ENCODE results near the gene MC4R. TPM values are rescaled to one million over a fixed set of nuclear protein-coding genes. Genes with fewer than 3 reads are reported as not detected.

Gene MC4R
- total RNA-seq, 2 experiments from 2014 or later, result 0.22 TPM; not detected in 1

DNA sequence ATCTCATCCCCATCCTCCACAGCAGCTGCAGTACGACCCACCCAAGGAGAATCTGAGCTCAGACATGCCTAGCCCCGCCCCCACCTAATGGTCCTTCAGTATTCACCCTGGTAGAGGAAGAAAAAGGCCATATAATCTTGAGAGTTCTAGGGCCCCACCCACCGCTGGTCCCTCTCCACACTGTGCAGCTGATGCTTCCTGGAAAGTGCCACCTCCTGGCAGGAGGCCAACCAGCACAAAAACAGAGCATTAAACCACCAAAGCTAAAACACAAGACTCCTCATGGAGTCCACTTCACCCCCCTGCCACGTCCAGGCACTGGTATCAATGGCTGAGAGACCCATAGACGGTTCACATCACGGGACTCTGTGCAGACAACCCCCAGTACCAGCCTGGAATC lies 40.7 kb downstream of the MC4R start:
- Histone ChIP-seq H4K20me1 (ENCODE audit: insufficient read depth, low read length) (no peaks in the 10 kb centered on the region), H3K4me2 (ENCODE audit: low read length) (no peak overlapping the region), H3K4me3 (ENCODE audit: low read depth, low read length, poor library complexity, severe bottlenecking) (no peak overlapping the region), H2AFZ (ENCODE audit: low read length) (no peak overlapping the region), H3K9me2 (ENCODE audit: insufficient read depth, low read length) (no peaks in the 10 kb centered on the region), H3K36me3 (ENCODE audit: insufficient read depth, low read length) (no peaks in the 10 kb centered on the region), H3K27ac (ENCODE audit: low read depth, low read length, poor library complexity, severe bottlenecking) (no peak overlapping the region), H3K4me1 (ENCODE audit: insufficient read depth, low read length, poor library complexity, severe bottlenecking) (no peaks in the 10 kb centered on the region), H3K9me3 (ENCODE audit: low read length) (no peaks in the 10 kb centered on the region), H3K79me2 (ENCODE audit: insufficient read depth, low read depth, low read length) (no peaks in the 10 kb centered on the region)
- BruUV-seq (replicated peaks), result no TSS peak
- no peak for TF ChIP-seq EZH2phosphoT487 (IDR thresholded peaks at IDR 0.05; ENCODE audit: borderline replicate concordance, low read depth, low read length)
- no peak for TF ChIP-seq CTCF (conservative IDR thresholded peaks at IDR 0.05; ENCODE audit: low read length)
- intact Hi-C loops (cut with micrococcal nuclease; ENCODE audit: unreplicated experiment), result no loop called here
- CTCF ChIA-PET (ENCODE audit: unreplicated experiment), result no interaction called here
- POLR2A ChIA-PET, result no interaction called here
- no peak for DNase-seq (ENCODE audit: low spot score)

DNA sequence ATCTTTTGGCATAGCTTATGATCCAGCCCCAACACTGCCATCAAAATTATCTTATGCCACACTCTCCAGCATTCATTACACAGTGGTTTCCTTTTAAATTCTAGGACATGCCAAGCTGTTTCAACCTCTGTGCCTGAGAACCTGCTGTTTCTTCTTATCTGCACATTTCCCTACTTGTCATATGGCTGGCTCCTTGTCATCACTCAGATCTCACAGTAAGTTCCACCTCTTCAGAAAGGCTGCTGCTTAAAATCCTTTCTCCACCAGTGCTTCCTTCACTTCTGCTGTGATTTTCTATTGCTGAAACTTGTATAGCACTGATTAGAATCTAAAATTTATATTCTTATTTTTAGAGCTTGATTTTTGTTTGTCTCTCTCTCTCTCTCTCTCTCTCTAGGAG lies 43.4 kb downstream of the MC4R start:
- no peaks in the 10 kb centered on the region for H3K79me2 ChIP-seq (ENCODE audit: insufficient read depth, low read depth, low read length)
- ChIA-PET POLR2A (interaction anchor here (0.7 kb wide), 1 partner anchor 47 kb away, joined by 3 read pairs; no protein-coding TSS in a partner anchor), CTCF (ENCODE audit: unreplicated experiment) (no interaction called here)
- 0 out of 2 replicates have a peak, but pooled peaks cover under 1% of the 10 kb centered on the region for H3K9me3 ChIP-seq (ENCODE audit: low read length)
- DNase-seq (ENCODE audit: low spot score), result no peak
- no TSS peak for BruUV-seq (replicated peaks)
- intact Hi-C loops (cut with micrococcal nuclease; ENCODE audit: unreplicated experiment), result no loop called here
- H3K36me3 ChIP-seq (ENCODE audit: insufficient read depth, low read length), result no peaks in the 10 kb centered on the region
- H4K20me1 ChIP-seq (ENCODE audit: insufficient read depth, low read length), result no peaks in the 10 kb centered on the region
- H3K9me2 ChIP-seq (ENCODE audit: insufficient read depth, low read length), result no peaks in the 10 kb centered on the region
- no peak overlapping the region for H2AFZ ChIP-seq (ENCODE audit: low read length)
- no peak overlapping the region for H3K27ac ChIP-seq (ENCODE audit: low read depth, low read length, poor library complexity, severe bottlenecking)
- H3K4me3 ChIP-seq (ENCODE audit: low read depth, low read length, poor library complexity, severe bottlenecking), result no peak overlapping the region
- TF ChIP-seq CTCF (conservative IDR thresholded peaks at IDR 0.05; ENCODE audit: low read length), result no peak
- H3K4me2 ChIP-seq (ENCODE audit: low read length), result no peak overlapping the region
- no peaks in the 10 kb centered on the region for H3K4me1 ChIP-seq (ENCODE audit: insufficient read depth, low read length, poor library complexity, severe bottlenecking)

- Histone ChIP-seq H3K9me2 (ENCODE audit: insufficient read depth, low read length) (no peaks in the 10 kb centered on the region), H2AFZ (ENCODE audit: low read length) (no peak overlapping the region), H3K79me2 (ENCODE audit: insufficient read depth, low read depth, low read length) (no peaks in the 10 kb centered on the region), H3K9me3 (ENCODE audit: low read length) (peaks cover 6% of the 10 kb centered on the region), H3K4me2 (ENCODE audit: low read length) (no peak overlapping the region), H4K20me1 (ENCODE audit: insufficient read depth, low read length) (no peaks in the 10 kb centered on the region), H3K4me1 (ENCODE audit: insufficient read depth, low read length, poor library complexity, severe bottlenecking) (no peaks in the 10 kb centered on the region), H3K36me3 (ENCODE audit: insufficient read depth, low read length) (no peaks in the 10 kb centered on the region), H3K4me3 (ENCODE audit: low read depth, low read length, poor library complexity, severe bottlenecking) (no peak overlapping the region), H3K27ac (ENCODE audit: low read depth, low read length, poor library complexity, severe bottlenecking) (no peak overlapping the region)
- no peak for TF ChIP-seq EZH2phosphoT487 (IDR thresholded peaks at IDR 0.05; ENCODE audit: borderline replicate concordance, low read depth, low read length)
- TF ChIP-seq CTCF (conservative IDR thresholded peaks at IDR 0.05; ENCODE audit: low read length), result no peak
- ChIA-PET POLR2A (no interaction called here), CTCF (ENCODE audit: unreplicated experiment) (no interaction called here)
- no TSS peak for BruUV-seq (replicated peaks)
- intact Hi-C loops (cut with micrococcal nuclease; ENCODE audit: unreplicated experiment), result no loop called here
- DNase-seq (ENCODE audit: low spot score), result no peak
Measured at GRCh38 chr18:60327880-60328279, 44.7 kb downstream of the MC4R start.
